GM19193 (cell line): ENCODE measurements around the gene GPR39.

Experiments used
- POLR2A ChIP-seq: IDR thresholded peaks from 4 replicates; pipeline ENCODE4 v1.6.1; 2011; ENCODE audit not compliant: insufficient read depth, insufficient read length; ENCODE audit errors: extremely low read depth

Gene GPR39

DNA sequence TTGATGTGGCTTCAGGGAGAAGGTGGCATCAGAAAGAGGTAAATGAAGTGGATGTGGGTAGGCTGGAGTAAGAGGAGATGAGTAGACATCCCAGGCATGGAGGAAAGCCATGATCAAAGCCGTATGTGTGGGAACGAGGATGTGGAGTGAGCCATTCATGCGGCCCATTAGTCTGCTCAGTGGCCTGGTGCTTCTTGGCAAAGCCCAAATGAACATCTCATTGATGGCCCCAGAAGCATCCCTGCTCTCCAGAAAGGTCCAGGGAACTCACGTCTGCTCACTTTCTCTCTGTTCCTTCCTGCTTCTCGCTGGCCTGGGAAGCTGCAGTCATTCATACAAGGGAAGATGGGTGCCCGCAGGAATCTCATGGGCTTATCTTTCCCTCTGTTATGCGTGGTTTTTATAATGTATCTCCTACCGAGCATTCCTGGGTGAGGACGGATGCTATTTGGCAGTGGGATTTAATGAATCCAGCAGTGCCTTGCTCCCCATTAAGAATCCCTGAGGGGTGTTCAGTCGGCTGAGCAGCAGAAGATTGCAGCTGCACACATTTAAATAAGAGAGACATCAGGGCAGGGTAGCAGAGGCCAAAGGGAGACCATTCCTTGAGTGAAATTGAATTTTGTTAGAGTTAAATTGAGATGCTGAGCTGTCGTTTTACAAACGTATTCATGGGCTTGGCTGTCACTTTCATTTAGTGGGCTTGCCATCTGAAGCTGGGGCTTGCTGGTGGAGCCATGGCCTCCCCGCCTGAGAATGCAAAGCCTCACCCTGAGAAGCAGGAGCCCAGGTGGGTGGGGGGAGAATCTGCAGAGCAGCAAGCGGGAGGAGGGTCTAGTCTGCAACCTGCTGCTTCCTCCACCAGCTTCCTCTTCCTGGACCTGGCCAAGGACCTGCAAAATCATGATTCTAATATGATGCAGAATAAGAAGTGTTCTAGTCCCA lies 188.9 kb downstream of the GPR39 start:
- no peak for TF ChIP-seq POLR2A

- no peak for TF ChIP-seq POLR2A
Measured at GRCh38 chr2:132606649-132607048, 190.0 kb downstream of the GPR39 start.

DNA sequence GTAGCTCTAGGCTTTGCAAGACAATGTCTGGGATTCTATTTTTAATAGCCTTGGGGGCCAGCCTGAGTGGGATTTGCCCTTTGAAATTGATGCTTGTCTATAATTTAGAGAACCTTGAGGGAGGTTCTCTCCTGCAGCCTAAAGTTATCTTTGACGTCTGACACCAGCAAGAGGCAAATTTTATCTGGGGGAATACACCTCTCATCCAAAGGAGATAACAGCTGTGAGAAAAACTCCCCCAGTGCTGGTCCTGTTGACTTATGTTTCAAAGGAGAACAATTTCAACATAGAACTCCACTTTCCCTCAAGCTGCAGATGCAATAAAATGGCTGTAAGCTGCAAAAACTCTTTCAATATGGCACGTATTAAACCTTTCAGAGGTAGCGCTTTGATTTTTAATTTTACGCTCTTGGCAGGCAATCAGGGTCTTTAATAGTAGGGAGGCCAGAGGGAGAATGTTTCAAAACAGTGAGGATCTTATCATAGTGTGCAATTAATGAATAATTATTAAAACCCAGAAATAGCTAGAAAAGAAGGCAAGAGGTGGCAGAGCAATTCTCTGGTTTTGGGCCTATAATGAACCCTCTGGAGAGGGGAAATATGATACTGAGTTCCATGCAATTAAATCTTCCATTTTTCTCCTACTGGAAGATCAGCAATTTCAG lies 191.0 kb downstream of the GPR39 start:
- no peak for TF ChIP-seq POLR2A

GRCh38 chr2:132608311-132608710 lies 191.7 kb downstream of the GPR39 start:
- TF ChIP-seq POLR2A, result no peak

DNA sequence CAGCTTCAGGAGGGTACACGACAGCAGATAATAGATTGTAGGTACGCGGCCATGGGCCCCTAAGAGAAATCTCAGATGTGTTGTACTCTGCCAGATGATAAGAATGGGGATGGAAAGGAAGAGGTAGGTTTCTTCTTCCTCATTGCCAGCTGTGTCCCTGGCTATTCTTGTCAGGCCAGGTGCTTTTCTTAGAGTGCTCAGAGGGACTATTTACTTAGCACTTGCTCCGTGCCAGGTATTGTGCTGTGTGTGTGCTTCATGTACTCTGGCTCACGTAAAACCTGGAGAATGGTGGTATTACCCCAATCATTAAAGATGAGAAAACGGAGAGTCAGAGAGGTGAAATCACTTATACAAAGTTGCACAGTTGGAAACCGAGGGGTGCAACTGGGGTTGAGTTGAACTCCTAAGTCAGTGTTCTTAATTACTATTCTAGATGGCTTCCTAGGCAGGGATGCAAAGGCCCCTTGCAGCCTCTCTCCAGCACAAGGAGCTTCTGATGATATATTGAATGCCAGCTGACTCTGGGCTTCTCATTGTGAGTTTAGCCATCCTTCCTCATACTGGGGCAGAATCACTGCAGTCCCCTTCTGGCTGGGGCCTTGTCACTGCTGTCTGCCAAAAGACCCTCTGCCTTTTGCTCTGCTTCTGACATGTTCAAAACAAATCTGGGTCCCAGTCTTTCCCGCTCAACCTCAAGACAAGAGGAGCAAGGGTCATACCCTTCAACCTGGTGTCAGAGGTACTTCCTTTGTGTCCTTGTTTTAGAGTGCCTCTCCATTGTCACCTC lies 192.7 kb downstream of the GPR39 start:
- TF ChIP-seq POLR2A, result no peak

DNA sequence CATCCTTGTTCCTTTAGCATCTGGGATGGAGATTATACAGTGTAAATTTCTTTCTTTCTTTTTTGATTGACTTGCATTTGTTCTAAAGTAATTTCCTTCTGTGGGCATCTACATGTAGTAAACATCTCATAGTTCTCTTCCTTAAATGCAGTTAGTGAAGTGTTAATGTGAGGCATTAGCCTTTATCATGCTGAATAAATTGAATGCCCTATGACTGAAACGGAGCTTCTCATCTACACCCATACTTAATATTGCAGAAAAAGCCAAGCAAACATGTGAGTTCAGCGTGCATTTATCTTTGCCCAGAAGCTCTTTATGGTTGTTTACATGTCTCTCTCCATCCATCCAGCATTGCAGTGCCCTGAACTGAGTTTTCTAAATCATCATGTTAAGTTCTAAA lies 195.1 kb downstream of the GPR39 start:
- no peak for TF ChIP-seq POLR2A

- no peak for TF ChIP-seq POLR2A
Measured at GRCh38 chr2:132615329-132616085, 198.9 kb downstream of the GPR39 start.

GRCh38 chr2:132617989-132618388 lies 201.4 kb downstream of the GPR39 start:
- no peak for TF ChIP-seq POLR2A

GRCh38 chr2:132618734-132619133 lies 202.1 kb downstream of the GPR39 start:
- TF ChIP-seq POLR2A, result no peak

- no peak for TF ChIP-seq POLR2A
Measured at GRCh38 chr2:132620115-132620514, 203.5 kb downstream of the GPR39 start.

- no peak for TF ChIP-seq POLR2A
Measured at GRCh38 chr2:132621131-132621875, 204.7 kb downstream of the GPR39 start.

DNA sequence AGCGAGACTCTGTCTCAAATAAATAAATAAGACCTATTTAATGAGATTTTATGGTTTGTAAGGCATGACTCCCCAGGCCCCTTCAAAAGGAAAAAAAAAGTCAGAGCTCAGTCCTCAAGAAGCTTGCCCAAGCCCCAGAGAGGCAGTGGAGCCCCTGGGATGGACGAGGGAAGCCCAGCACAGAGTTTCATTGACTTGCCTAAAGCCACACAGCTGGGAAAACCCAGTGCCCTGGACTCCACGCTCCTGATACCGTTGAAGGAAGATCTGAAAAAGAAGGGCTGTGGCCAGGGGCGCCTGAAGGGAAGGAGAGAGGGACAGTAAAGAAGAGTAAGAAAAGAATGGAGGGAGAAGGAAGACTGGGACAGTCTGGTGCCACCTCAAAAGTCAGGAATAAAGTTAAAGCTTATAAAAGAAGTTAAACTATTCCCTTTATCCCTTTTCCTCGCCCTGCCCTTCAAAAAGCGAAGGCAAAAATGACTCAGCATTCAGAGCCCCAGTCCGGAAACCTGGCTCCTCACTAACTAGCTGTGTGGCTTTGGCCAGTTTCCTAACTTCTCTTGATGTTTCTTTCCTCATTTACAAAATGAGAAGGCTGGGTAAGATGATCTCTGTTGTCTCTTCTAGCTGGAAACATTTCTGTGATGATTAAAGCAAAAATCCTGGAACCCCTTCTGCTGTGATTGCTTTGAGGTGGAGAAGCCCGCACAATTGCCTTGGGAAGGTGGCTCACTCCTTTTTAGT lies 206.7 kb downstream of the GPR39 start:
- no peak for TF ChIP-seq POLR2A

- TF ChIP-seq POLR2A, result no peak
Measured at GRCh38 chr2:132627536-132627935, 210.9 kb downstream of the GPR39 start.

GRCh38 chr2:132632000-132632649 lies 215.5 kb downstream of the GPR39 start:
- no peak for TF ChIP-seq POLR2A
